ENCODE measurements around the gene OTULINL.
A peak's percentile ranks its signal among the peaks of the same experiment; 100 is the strongest.

The OTULINL gene

DNA sequence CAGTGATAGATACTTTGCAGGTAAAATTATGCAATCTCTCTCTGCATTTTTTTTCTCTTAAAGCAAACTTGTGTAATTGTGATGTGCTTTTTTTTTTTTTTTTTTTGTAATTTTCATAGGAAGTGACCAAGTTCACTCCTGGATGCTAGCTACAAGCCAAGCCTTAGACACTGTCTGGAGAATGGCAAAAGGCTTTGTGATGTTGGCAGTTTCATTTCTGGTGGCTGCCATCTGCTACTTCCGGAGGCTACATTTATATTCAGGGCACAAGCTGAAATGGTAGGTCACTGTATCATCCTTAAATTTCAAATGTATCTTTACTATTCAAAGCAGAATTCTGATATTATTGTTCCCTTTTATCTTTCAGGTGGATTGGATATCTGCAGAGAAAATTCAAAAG lies 19.3 kb downstream of the OTULINL start:
- DNase-seq (ENCODE audit: low read depth): no peak

DNA sequence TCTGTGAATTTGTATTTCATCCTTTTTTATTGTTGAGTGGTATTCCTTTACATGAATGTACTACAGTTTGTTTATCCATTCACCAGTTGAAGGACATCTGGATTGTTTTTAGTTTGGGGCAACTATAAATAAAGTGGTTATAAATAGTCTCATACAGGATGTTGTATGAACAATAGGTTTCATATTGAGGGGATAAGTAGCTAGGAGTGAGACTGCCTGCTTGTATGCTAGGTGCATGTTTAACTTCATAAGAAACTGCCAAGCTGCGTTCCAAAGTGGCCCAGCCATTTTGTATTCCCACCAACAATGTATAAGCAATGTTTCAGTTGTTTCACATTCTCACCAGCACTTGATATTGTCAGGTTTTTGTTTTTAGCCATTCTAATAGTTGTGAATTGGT lies 21.5 kb downstream of the OTULINL start:
- DNase-seq (ENCODE audit: low read depth): no peak

DNA sequence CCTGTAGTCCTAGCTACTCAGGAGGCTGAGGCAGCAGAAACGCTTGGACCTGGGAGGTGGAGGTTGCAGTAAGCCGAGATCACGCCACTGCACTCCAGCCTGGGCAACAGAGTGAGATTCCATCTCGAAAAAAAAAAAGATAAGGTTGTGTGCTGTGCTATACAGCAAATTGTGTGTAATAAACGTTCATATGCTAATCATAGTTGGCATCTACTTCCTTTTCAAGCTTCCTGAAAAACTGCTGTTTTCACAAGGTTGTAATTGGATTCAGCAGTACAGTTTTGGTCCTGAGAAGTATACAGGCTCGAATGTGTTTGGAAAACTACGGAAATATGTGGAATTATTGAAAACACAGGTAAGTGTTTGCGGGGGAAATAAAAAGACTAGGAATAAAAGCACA lies 25.5 kb downstream of the OTULINL start:
- DNase-seq (ENCODE audit: low read depth): no peak

DNA sequence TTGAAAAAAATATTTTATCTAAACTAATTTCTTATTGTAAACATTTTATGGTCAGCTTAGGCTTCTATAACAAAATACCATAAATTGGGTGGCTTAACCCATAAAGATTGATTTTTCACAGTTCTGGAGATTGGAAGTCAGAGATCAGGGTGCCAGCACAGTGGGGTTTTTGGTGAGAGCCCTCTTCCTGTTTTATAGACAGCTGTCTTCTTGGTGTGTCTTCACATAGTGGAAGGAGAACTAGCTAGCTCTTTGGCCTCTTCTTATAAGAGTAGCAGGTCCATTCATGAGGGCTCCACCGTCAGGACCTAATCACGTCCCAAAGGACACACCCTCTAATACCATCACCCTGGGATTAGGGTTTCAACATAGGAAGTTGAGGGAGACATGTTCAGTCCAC lies 26.6 kb downstream of the OTULINL start:
- no peak for DNase-seq (ENCODE audit: low read depth)

DNA sequence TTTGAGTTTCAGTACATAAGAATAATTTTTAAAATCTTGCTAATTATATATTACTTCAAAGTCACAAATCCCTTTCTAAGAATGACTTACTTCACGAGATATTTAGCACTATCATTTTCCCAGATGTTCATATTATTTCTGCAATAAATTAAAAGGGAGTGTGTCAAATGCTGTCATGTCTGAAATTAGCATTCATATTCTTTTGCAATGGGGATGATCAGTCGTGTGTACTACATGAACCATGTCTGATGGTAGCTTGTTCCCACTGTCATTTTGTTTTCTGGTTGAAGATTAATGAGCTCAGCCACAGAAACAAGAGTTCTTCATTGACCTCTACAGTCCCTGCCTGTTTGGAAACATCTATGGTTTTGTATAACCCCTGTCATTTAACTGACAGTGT lies 30.1 kb downstream of the OTULINL start:
- DNase-seq (ENCODE audit: low read depth): no peak

DNA sequence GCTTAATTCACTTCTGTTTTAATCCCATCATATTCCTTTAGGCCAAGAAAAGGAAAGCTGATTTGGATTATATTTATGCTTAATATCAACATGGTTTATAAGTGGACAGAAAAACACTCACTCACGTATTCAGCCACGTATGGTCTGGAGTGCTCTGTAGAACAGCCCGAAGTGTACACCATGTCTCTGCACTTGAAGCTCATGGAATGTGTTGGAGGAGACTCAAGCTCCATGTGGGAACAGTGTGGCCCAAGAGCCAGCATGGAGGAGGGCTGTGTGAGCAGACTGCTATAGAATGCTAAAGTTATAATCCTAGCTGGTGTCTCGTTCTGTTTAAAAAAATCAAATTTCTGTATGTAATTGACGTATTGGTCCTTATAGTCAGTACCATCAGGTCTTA lies 32.9 kb downstream of the OTULINL start:
- no peak for DNase-seq (ENCODE audit: low read depth)

DNA sequence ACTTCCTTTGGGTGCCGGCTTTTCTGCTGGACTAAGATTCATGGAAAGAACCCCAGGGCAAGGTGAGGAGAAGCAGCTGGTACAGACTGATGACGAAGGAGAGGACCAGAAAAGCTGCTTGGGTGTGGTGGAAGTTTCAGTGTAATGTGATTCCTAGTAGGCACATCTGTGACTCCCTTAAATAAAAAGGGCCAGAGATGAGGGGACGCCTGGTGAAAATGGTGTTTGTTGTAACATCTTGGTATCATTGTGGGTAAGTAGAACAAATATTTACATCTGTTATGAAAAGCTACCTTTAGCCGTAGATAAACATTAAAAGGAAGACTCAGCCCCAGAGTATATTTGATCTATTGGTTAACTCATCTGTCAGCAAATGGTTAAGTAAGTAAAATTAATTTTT lies 33.8 kb downstream of the OTULINL start:
- DNase-seq (ENCODE audit: low read depth): no peak

DNA sequence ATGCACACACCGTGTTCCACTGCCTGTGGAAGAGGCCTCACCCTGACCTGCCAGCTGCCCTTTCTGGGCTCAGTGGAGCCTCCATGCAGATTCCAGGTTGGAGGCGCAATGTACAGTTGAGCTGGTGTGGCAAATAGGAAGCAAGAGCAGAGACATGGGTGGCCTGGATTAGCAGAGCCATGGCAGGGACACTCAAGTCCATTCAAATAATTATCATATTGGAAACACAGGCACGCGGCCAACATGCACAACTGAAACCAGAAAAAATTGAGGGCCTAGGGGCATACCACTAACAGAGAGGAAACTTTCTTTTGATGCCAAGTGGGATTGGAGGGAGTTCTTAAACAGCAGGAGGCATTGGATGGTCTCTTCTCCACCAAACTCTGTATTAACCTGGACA lies 35.8 kb downstream of the OTULINL start:
- no peak for DNase-seq (ENCODE audit: low read depth)

DNA sequence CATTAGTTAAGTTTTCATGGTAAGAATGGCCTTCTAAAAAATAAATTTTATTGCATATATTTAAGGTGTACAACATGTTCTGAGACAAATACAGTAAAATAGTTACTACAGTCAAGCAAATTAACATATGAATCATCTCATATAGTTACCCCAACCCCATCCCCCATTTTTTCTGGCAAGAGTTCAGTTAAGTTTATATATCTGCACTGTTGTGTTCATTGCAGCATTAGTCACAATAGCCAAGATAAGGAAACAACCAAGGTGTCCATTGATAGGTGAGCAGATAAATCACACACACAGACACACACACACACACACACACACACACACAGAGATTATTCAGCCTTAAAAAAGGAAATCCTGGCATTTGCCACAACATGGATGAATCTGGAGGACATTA lies 45.7 kb downstream of the OTULINL start:
- no peak for DNase-seq (ENCODE audit: low read depth)

DNA sequence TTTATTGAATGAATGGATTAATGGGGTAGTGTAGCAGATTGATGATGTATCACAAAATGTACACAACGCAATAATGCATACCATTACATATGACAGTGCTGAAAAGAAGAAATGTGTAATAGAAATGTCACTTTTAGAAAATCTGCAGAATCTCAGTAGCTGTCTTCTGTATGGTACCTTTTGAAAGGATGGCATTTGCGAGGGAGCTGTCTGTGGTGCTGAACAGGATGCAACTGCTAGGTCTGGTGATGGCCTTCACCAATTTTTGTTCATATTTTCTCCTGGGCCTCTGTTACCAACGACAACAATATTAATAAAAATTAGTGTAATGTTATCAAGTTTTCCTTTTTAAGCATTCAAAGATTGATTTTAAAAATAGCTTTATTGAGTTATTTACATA lies 46.8 kb downstream of the OTULINL start:
- DNase-seq (ENCODE audit: low read depth): peak; percentile 19

DNA sequence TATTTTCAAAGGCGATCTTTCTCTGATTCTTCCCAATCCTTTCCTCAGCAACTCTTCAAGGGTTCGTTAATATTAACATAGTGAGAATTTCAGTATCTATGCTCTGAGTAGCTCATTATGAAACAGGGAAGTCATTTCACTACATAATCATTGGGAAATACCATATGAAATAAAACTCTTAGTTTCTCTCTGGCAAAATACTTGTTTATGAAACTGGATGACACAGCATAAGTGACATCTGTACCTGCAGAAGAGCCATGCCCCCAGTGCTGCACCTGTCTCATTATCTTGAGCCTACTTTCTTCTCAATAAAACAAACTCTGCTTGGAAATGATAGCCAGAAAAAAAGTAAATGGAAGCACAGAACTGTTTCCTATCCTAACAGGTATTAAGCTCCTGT lies 49.1 kb downstream of the OTULINL start:
- DNase-seq (ENCODE audit: low read depth): no peak

DNA sequence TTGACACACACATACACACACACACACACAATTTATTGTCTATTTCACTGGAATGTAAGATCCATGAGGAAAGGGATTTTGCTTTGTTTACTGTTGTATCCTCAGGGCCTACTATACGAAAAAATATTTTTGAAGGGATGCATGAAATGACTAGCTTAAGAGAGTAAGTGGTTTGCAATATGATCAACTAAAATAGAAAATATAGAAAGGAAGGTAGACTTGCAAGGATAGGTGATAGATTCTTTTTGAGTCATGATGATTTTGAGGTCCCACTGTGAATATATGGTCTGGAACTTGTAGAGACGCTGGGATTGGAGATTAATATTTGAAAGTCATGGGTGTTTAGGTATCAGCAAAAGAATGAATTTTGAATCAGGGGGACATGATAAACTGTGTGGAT lies 54.1 kb downstream of the OTULINL start:
- DNase-seq (ENCODE audit: low read depth): no peak

DNA sequence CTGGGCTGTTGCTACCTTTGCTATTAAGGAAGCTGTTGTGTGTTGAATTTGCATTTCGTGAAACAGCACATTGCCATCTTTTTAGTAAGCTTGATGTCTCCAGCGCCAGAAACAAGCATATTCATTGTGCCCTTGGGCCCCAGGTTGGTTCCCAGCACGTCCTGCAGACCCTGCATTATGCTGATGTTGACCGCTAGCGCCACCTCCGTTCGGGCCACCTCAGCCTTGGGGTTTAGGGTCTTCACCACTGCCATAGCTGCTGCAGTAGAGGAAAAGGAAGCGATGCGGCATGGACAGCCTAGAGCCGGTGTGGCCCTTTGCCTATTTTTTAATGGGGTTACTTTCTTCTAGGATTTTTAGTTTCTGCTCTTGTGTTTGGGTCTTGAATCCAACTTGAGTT lies 59.2 kb downstream of the OTULINL start:
- no peak for DNase-seq (ENCODE audit: low read depth)

DNA sequence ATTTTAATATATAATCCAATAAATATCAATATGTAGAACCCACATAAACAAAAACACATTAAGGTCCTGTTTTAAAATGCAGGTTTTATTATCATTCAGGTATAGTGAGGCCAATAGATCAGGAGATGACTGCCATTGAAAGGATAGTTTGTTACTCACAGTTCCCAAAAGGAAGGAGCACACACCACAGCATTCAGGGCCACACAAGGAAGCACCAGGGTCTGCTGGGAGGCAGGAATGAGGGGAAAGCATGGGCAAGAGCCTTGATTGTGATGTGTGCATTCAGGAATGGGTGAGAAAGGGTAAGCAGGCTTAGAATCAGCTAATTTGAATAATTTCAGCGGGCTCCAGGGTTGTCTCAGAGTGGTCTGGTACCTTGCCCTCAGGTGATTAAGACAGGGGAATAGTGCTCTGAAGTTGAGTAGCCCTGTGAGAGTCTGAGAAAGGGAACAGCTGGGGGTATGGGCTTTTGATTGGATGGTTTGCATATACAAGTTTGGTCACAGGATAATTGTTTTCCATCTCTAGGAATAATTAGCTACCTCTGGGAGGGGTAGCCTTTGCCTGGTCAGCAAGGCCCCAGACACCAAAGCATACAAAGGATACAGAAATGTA lies 63.1 kb downstream of the OTULINL start:
- DNase-seq (ENCODE audit: low read depth): no peak

DNA sequence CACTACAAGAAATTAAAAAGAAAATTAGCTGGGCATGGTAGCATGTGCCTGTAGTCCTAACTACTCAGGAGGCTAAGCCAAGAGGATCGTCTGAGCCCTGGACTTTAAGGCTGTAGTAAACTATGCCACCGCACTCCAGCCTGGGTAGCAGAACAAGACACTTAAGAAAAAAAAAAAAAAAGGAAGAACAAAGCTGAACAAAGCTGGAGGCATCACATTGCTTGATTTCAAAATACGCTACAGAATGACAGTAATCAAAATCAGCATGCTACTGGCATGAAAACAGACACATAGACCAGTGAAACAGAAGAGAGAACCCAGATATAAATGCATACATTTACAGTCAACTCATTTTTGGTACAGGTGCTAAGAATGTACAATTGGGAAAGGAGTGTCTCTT lies 68.5 kb downstream of the OTULINL start:
- no peak for DNase-seq (ENCODE audit: low read depth)

DNA sequence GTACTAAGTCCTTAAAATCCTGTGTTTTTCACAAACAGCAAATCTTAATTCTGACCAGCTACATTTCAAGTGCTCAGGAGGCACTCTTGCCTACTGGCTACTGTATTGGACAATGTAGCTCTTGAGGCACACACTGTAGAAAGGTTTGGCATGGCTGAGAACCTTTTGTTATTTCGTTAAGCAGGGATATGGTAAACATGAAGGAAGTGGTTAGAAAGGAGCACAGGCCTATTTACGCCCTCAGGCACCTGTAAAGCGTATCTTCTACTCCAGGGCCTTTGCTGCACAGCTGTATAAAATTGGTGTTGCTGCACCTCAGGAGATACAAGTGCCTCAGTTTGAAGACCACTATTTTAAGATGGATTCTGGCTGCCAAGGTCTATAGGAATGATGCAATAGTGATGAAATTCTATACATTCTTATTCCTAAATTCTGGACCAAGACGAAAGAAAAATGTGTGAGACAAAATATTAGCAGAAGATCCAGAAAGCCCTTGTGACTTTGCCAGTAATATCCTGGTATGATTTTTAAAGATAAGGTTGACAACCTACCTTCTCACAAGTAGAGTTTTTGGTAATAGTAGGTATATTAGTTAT lies 73.7 kb downstream of the OTULINL start:
- no peak for DNase-seq (ENCODE audit: low read depth)

DNA sequence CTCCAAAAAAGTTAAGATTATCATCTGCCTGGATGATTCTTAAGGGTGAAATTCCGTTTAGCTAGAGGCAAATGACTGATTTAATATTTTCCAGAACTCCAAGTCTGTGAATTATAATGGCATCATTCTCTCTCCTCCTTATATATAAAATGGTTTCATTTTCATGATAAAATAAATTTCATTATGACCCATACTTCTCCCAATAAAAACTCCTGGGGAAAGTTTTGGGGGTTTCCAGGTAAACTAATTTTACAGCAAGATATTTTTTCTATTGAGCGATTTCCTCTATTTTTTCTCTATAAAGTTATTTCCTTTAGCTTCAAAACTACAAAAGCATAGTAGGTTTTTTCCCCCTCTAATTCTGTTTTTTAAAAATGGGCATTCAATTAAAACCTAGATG lies 75.3 kb downstream of the OTULINL start:
- no peak for DNase-seq (ENCODE audit: low read depth)

DNA sequence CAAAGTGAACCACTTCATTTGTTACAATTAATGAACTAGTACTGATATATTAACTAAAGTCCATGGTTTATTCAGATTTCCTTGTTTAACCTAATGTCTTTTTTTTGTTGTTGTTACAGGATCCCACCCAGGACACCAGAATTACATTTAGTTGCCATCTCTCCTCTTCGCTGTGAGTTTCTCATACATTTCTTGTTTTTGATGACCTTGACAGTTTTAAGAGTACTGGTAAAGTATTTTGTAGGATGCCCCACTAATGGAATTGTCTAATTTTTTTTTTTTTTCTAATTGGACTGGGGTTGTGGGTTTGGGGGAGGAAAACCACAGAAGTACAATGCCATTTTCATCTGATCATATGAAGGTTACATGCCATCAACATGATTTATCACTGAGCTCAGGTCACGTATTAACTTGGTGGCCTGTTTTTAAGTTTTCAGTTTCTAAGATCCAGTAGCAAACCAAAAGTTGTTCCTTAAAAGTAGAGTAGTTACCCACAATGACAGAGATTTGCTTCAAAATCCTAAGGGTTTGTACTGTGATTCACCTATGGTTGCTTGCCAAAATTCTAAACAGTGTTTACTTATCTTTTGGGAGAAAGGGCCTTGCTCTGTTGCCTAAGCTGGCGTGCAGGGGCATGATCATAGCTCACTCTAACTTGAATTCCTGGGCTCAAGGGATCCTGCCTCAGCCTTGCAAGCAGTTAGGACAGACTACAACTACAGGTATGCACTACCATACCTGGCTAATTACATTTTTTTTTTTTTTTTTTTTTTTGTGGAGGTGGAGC lies 78.4 kb downstream of the OTULINL start:
- DNase-seq (ENCODE audit: low read depth): no peak

DNA sequence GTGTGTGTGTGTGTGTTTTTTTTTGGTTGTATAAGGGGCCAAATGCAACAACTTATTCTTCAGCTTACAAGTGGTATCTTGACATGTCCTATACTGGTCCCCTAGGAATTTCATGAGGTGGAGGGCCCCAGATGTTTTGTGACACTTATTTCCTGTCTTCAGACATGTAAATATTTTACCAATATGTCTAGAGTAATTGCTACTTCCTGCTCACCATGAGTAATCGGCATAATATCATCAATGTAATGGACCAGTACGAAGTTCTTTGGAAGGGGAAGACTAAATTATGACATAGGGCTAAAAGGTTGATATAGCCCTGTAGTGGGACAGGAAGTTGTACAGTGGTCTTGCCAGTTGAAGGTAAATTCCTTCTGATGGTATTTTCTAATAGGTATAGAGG lies 79.2 kb downstream of the OTULINL start:
- no peak for DNase-seq (ENCODE audit: low read depth)

Data from stimulated activated CD4-positive, alpha-beta T cell treated with anti-CD3 and anti-CD28 coated beads, Interleukin-2, amount 100 ng/mL, for 4 hours (primary cell).